SK-MEL-5 (cell line): ENCODE results near the gene CTBP2. TPM values are rescaled to one million over a fixed set of nuclear protein-coding genes. Genes with fewer than 3 reads are reported as not detected.

Source experiments
- DNase-seq: peaks from one replicate; pipeline ENCODE4 v3.0.0-alpha.2; 2016; ENCODE audit warnings: low read depth, low spot score
- in situ Hi-C: cut with HindIII; loops from 2 replicates; pipeline ENCODE4 v1.10.0; 2016; ENCODE audit warnings: low sequenced_read_pairs, high pct_unique_total_duplicates, low pct_unique_long_range_greater_than_20kb
- polyA plus RNA-seq, 2 experiments: library from polyadenylated mRNA; depleted of rRNA; stranded (reverse); fragments of >200 nt; gene quantifications; 2 replicates each; pipeline ENCODE4 v1.2.3, GENCODE V29; 2015
- total RNA-seq: library from RNA; depleted of rRNA; stranded (reverse); fragments of >200 nt; shearing (Covaris generic); gene quantifications from 2 replicates; pipeline ENCODE4 v1.2.3, GENCODE V29; 2014; rRNA removed

Gene CTBP2
- total RNA-seq = 38.1 and 39.6 TPM in 2 replicates
- 45.9 and 46.9 TPM in 2 replicates for polyA plus RNA-seq (2015; cell fraction: cytosol; rRNA removed)
- polyA plus RNA-seq (2015; cell fraction: nucleus; rRNA removed) = 46.4 and 54.6 TPM in 2 replicates

GRCh38 chr10:125159932-125160855, at the start of gene CTBP2:
Gene CTBP2 (minus strand): TSS chr10:125160563.
- in situ Hi-C loops = no loop called here
- DNase-seq = peak; percentile 43

GRCh38 chr10:125209591-125210355, 49.4 kb upstream of the CTBP2 start:
- in situ Hi-C loops = no loop called here
- DNase-seq = peak; percentile 58

- no peak for DNase-seq
- in situ Hi-C loops = no loop called here
Measured at GRCh38 chr10:125208854-125209565, 48.6 kb upstream of the CTBP2 start.

GRCh38 chr10:125206623-125207022, 46.3 kb upstream of the CTBP2 start:
- DNase-seq = no peak
- in situ Hi-C loops = no loop called here

- DNase-seq = no peak
- in situ Hi-C loops = no loop called here
Measured at GRCh38 chr10:125205431-125205830, 45.1 kb upstream of the CTBP2 start.

GRCh38 chr10:125204400-125204799, 44.0 kb upstream of the CTBP2 start:
- in situ Hi-C loops = no loop called here
- DNase-seq = no peak

- in situ Hi-C loops = no loop called here
- DNase-seq = no peak
Measured at GRCh38 chr10:125203186-125203800, 42.9 kb upstream of the CTBP2 start.

GRCh38 chr10:125201791-125202622, 41.6 kb upstream of the CTBP2 start:
- in situ Hi-C loops = no loop called here
- no peak for DNase-seq

- in situ Hi-C loops = no loop called here
- DNase-seq = peak; percentile 3
Measured at GRCh38 chr10:125201108-125201524, 40.8 kb upstream of the CTBP2 start.

- no peak for DNase-seq
- in situ Hi-C loops = no loop called here
Measured at GRCh38 chr10:125200396-125200795, 40.0 kb upstream of the CTBP2 start.

- DNase-seq = no peak
- in situ Hi-C loops = no loop called here
Measured at GRCh38 chr10:125199270-125199669, 38.9 kb upstream of the CTBP2 start.

- in situ Hi-C loops = no loop called here
- DNase-seq = no peak
Measured at GRCh38 chr10:125194814-125195213, 34.5 kb upstream of the CTBP2 start.

- no peak for DNase-seq
- in situ Hi-C loops = no loop called here
Measured at GRCh38 chr10:125193306-125193877, 33.0 kb upstream of the CTBP2 start.

GRCh38 chr10:125192620-125193019, 32.3 kb upstream of the CTBP2 start:
- in situ Hi-C loops = no loop called here
- DNase-seq = no peak

- no peak for DNase-seq
- in situ Hi-C loops = no loop called here
Measured at GRCh38 chr10:125192005-125192404, 31.6 kb upstream of the CTBP2 start.

- in situ Hi-C loops = no loop called here
- no peak for DNase-seq
Measured at GRCh38 chr10:125190946-125191345, 30.6 kb upstream of the CTBP2 start.
